GM18873 (cell line): Measurements from ENCODE around the gene ACTN3.
"Not testable (repeated sequence)": the region's sequence is repeated elsewhere in the genome, so short reads cannot be mapped to it uniquely, and the experiment has no call there.

ENCODE experiments used
- ATAC-seq: cut with Tn5 transposase; IDR thresholded peaks from one replicate; pipeline ENCODE4 v1.9.1; 2021; ENCODE audit warnings: mild to moderate bottlenecking, moderate library complexity, moderate number of reproducible peaks; ENCODE audit not compliant: unreplicated experiment, low FRiP score

The ACTN3 gene

GRCh38 chr11:66543263-66544107 lies 3.2 kb upstream of the ACTN3 start:
- no peak for ATAC-seq

GRCh38 chr11:66544952-66545351 lies 1.8 kb upstream of the ACTN3 start:
- ATAC-seq: not testable (repeated sequence)

GRCh38 chr11:66545701-66546367 lies 869 bp upstream of the ACTN3 start, which contains the start of gene ZDHHC24:
TSS of gene ZDHHC24 (minus strand) at chr11:66546048. CDS start at chr11:66546003, 45 bp downstream.
- ATAC-seq: peak; percentile 70

GRCh38 chr11:66546966-66547661 lies 411 bp downstream of the ACTN3 start:
- no peak for ATAC-seq

- ATAC-seq: no peak
These were observed 933 bp downstream of the ACTN3 start for GRCh38 chr11:66547662-66548009.

GRCh38 chr11:66548041-66548440 lies 1.3 kb downstream of the ACTN3 start:
- ATAC-seq: no peak

- ATAC-seq: no peak
These were observed 2.3 kb downstream of the ACTN3 start for GRCh38 chr11:66548774-66549630.

- no peak for ATAC-seq
These were observed 3.0 kb downstream of the ACTN3 start for GRCh38 chr11:66549696-66550095.

GRCh38 chr11:66550887-66551286 lies 4.2 kb downstream of the ACTN3 start:
- ATAC-seq: no peak

- ATAC-seq: no peak
These were observed 7.9 kb downstream of the ACTN3 start for GRCh38 chr11:66554602-66555001.

GRCh38 chr11:66555416-66555815 lies 8.7 kb downstream of the ACTN3 start:
- no peak for ATAC-seq

- ATAC-seq: no peak
These were observed 9.4 kb downstream of the ACTN3 start for GRCh38 chr11:66556086-66556485.

- ATAC-seq: no peak
These were observed 11.1 kb downstream of the ACTN3 start for GRCh38 chr11:66557733-66558326.

- no peak for ATAC-seq
These were observed 12.6 kb downstream of the ACTN3 start for GRCh38 chr11:66559142-66559865.

- no peak for ATAC-seq
These were observed 13.4 kb downstream of the ACTN3 start for GRCh38 chr11:66559866-66560676.

GRCh38 chr11:66561178-66561974 lies 14.7 kb downstream of the ACTN3 start:
- no peak for ATAC-seq

GRCh38 chr11:66561975-66562248 lies 15.2 kb downstream of the ACTN3 start:
- no peak for ATAC-seq

- ATAC-seq: no peak
These were observed 15.6 kb downstream of the ACTN3 start for GRCh38 chr11:66562275-66562674.
